B cell (primary cell): ENCODE data around the gene ERI2. TPM values are rescaled to one million over a fixed set of nuclear protein-coding genes. Genes with fewer than 3 reads are reported as not detected.

Source experiments
- ATAC-seq: fragments of 200-7000 bp; cut with Tn5 transposase; one replicate; pipeline ENCODE4 v1.10.0; 2021; ENCODE audit warnings: low read depth, mild to moderate bottlenecking, moderate number of reproducible peaks, moderate library complexity
- CTCF ChIA-PET: fragments of 350-600 bp; sonication (Branson Sonifier 250); formaldehyde crosslinking; loops from one replicate; lab custom pipeline; 2021; ENCODE audit warnings: antibody characterized with exemption, inconsistent platforms; lab: Charles Lee
- POLR2A ChIA-PET: fragments of 350-600 bp; sonication (Branson Sonifier 250); formaldehyde crosslinking; loops from one replicate; lab custom pipeline; 2021; ENCODE audit warnings: antibody characterized with exemption; lab: Charles Lee
- DNase-seq: peaks from one replicate; pipeline ENCODE4 v3.0.0; 2013
- H2AFZ ChIP-seq: 2 replicates; pipeline ENCODE4 v1.6.1; 2012; ENCODE audit warnings: mild to moderate bottlenecking, low read depth, low read length; ENCODE audit not compliant: insufficient read depth, poor library complexity, severe bottlenecking
- H3K27ac ChIP-seq, 2 donors: 1 replicate in 1 of 2; 2 replicates in 1 of 2; pipeline ENCODE4 v1.5.1; 2012 to 2013; ENCODE audit warnings: low read length in 2 of 2, mild to moderate bottlenecking in 2 of 2, moderate library complexity in 1 of 2
- H3K27me3 ChIP-seq, 4 experiments: fragments of 200-600 bp in 1 of 4; sonication (generic) in 1 of 4; replicated peaks in 1 of 4; 1 replicate in 2 of 4; 2 replicates in 2 of 4; pipeline versions ENCODE4 v1.6.1 to v1.7.0; 2013 to 2016; ENCODE audit warnings: low read length in 3 of 4, mild to moderate bottlenecking in 2 of 4, mixed read lengths in 1 of 4, moderate library complexity in 1 of 4; ENCODE audit not compliant: insufficient read depth in 4 of 4, control insufficient read depth in 3 of 4; ENCODE audit errors: control extremely low read depth in 1 of 4
- H3K36me3 ChIP-seq, 2 experiments: replicated peaks in 1 of 2; 1 replicate in 1 of 2; 2 replicates in 1 of 2; pipeline versions ENCODE4 v1.6.1 to v1.7.1; 2013; ENCODE audit warnings: low read length in 1 of 2; ENCODE audit not compliant: insufficient read depth in 2 of 2, control insufficient read depth in 1 of 2; ENCODE audit errors: control extremely low read depth in 1 of 2, extremely low read depth in 1 of 2
- H3K4me1 ChIP-seq, 2 donors: fragments of 200-600 bp in 1 of 2; sonication (generic) in 1 of 2; 1 replicate in 1 of 2; 2 replicates in 1 of 2; pipeline versions ENCODE4 v1.5.1 to v1.6.1; 2013 to 2017; ENCODE audit warnings: low read length in 2 of 2; ENCODE audit not compliant: control insufficient read depth in 2 of 2, insufficient read depth in 2 of 2
- H3K4me2 ChIP-seq: replicated peaks from 2 replicates; pipeline ENCODE3; 2012; ENCODE audit warnings: mild to moderate bottlenecking, low read depth, low read length; ENCODE audit not compliant: poor library complexity, severe bottlenecking
- H3K4me3 ChIP-seq, 5 experiments: fragments of 200-600 bp in 1 of 5; sonication (generic) in 1 of 5; 1 replicate in 3 of 5; 2 replicates in 2 of 5; pipeline versions ENCODE4 v1.5.1 to v1.7.0; 2011 to 2016; ENCODE audit warnings: low read length in 4 of 5, mild to moderate bottlenecking in 4 of 5, low read depth in 2 of 5, control low read depth in 1 of 5, moderate library complexity in 1 of 5; ENCODE audit not compliant: insufficient read depth in 1 of 5; ENCODE audit errors: control extremely low read depth in 1 of 5, extremely low read depth in 1 of 5
- H3K79me2 ChIP-seq: fragments of 200-600 bp; sonication (generic); one replicate; pipeline ENCODE4 v1.6.0; 2016; ENCODE audit warnings: low read length; ENCODE audit not compliant: control insufficient read depth, insufficient read depth
- H3K9ac ChIP-seq: fragments of 200-600 bp; sonication (generic); 2 replicates; pipeline ENCODE4 v1.6.1; 2017; ENCODE audit warnings: mild to moderate bottlenecking, low read length, moderate library complexity
- H3K9me3 ChIP-seq, 3 donors: one replicate each; pipeline versions ENCODE4 v1.6.1 to v1.7.1; 2013; ENCODE audit warnings: low read length in 2 of 3; ENCODE audit not compliant: control insufficient read depth in 2 of 3, insufficient read depth in 1 of 3; ENCODE audit errors: control extremely low read depth in 1 of 3
- H4K20me1 ChIP-seq: 2 replicates; pipeline ENCODE4 v1.6.0; 2012; ENCODE audit warnings: mild to moderate bottlenecking, low read length; ENCODE audit not compliant: insufficient read depth, control insufficient read depth, poor library complexity, severe bottlenecking
- H3K27ac Mint-ChIP-seq: one replicate; pipeline ENCODE4 v1.8.0; 2021; ENCODE audit warnings: mixed read lengths
- H3K27me3 Mint-ChIP-seq: one replicate; pipeline ENCODE4 v1.8.0; 2021; ENCODE audit warnings: mixed read lengths
- H3K4me1 Mint-ChIP-seq: one replicate; pipeline ENCODE4 v1.8.0; 2021; ENCODE audit warnings: mixed read lengths
- H3K4me3 Mint-ChIP-seq: one replicate; pipeline ENCODE4 v1.8.0; 2021; ENCODE audit warnings: mixed read lengths
- H3K9me3 Mint-ChIP-seq: one replicate; pipeline ENCODE4 v1.8.0; 2022; ENCODE audit warnings: mixed read lengths; ENCODE audit not compliant: insufficient read depth
- CTCF ChIP-seq: fragments of 200-600 bp; IDR thresholded peaks from one replicate; pipeline ENCODE4 v1.8.0; 2022; ENCODE audit warnings: antibody characterized with exemption, mild to moderate bottlenecking
- EZH2 ChIP-seq: IDR thresholded peaks from 2 replicates; pipeline ENCODE4 v1.6.1; 2012; ENCODE audit warnings: borderline replicate concordance, low read depth, mild to moderate bottlenecking, moderate library complexity, low read length; ENCODE audit not compliant: insufficient read depth, poor library complexity, severe bottlenecking
- WGBS: methylation state at CpG from one replicate; pipeline ENCODE4 v1.1.5; 2013; ENCODE audit warnings: missing lambda C conversion rate; ENCODE audit not compliant: insufficient coverage; 5-methylcytosine and 5-hydroxymethylcytosine counted together
- intact Hi-C: fragments of 100-400 bp; cut with micrococcal nuclease; formaldehyde crosslinking; loops from one replicate; pipeline ENCODE4 v1.10.0; 2022
- polyA plus RNA-seq: library from polyadenylated mRNA; depleted of rRNA; stranded (reverse); fragments of >200 nt; gene quantifications from 2 replicates; pipeline ENCODE4 v1.2.3, GENCODE V29; 2012
- total RNA-seq, 2 donors: library from RNA; stranded (reverse); fragments of 120-200 nt in 1 of 2; gene quantifications; 1 replicate in 1 of 2; 2 replicates in 1 of 2; pipeline versions ENCODE4 v1.2.3 to v1.2.4, GENCODE V29; 2013 to 2022

ERI2 gene
- total and polyA plus RNA-seq, 2 donors (not counting 1 experiment from before 2014, with no cell fraction given), result 1.6 to 4.9 TPM

- Histone ChIP-seq H3K79me2 (no peaks in the 10 kb centered on the region), H3K36me3 (no peaks in the 10 kb centered on the region), H3K27ac (no peak overlapping the region), H3K9ac (no peak overlapping the region), H4K20me1 (no peaks in the 10 kb centered on the region), H2AFZ (no peak overlapping the region), H3K9me3 (peaks cover 0 to 18% (median 17%) of the 10 kb centered on the region in 3 donors), H3K4me2 (no peak overlapping the region), H3K4me1 (no peaks in the 10 kb centered on the region), H3K27me3 (no peaks in the 10 kb centered on the region), H3K4me3 (no peak overlapping the region)
- WGBS, result 50% methylated on average over 3 of the region's 4 CpGs
- Mint-ChIP-seq H3K27ac (no peak overlapping the region), H3K9me3 (peaks cover 2% of the 10 kb centered on the region), H3K4me3 (no peak overlapping the region), H3K4me1 (no peaks in the 10 kb centered on the region), H3K27me3 (no peaks in the 10 kb centered on the region)
- ATAC-seq (no peak), DNase-seq (no peak)
- intact Hi-C loops, result loop anchor here (10.0 kb wide), 1 partner anchor 1222 kb away; the partner anchor contains the start of genes CCP110 and GDE1
- POLR2A ChIA-PET, result interaction anchor here (1.5 kb wide), 1 partner anchor 16 kb away, joined by 3 read pairs; the partner anchor contains the start of gene ACSM3
- CTCF ChIA-PET, result no interaction called here
- TF ChIP-seq EZH2 (no peak), CTCF (no peak)
These were observed 59.0 kb downstream of the ERI2 start for GRCh38 chr16:20747030-20747816.

GRCh38 chr16:20746461-20746860, 59.8 kb downstream of the ERI2 start:
- Histone ChIP-seq H2AFZ (no peak overlapping the region), H3K4me3 (no peak overlapping the region), H3K27ac (no peak overlapping the region), H4K20me1 (no peaks in the 10 kb centered on the region), H3K27me3 (no peaks in the 10 kb centered on the region), H3K4me2 (no peak overlapping the region), H3K36me3 (no peaks in the 10 kb centered on the region), H3K9me3 (peaks cover 0 to 19% (median 17%) of the 10 kb centered on the region in 3 donors), H3K9ac (no peak overlapping the region), H3K79me2 (no peaks in the 10 kb centered on the region), H3K4me1 (peaks cover 4 to 5% of the 10 kb centered on the region in 2 donors)
- TF ChIP-seq EZH2 (no peak), CTCF (no peak)
- POLR2A ChIA-PET, result interaction anchor here (1.5 kb wide), 1 partner anchor 17 kb away, joined by 3 read pairs; the partner anchor contains the start of gene ACSM3
- H3K9me3 Mint-ChIP-seq, result peaks cover 2% of the 10 kb centered on the region
- H3K4me1 Mint-ChIP-seq, result peaks cover 4% of the 10 kb centered on the region
- intact Hi-C loops, result loop anchor here (10.0 kb wide), 1 partner anchor 1222 kb away; the partner anchor contains the start of genes CCP110 and GDE1
- H3K27me3 Mint-ChIP-seq, result no peaks in the 10 kb centered on the region
- no peak for ATAC-seq
- H3K4me3 Mint-ChIP-seq, result no peak overlapping the region
- no peak for DNase-seq
- CTCF ChIA-PET, result no interaction called here
- no peak overlapping the region for H3K27ac Mint-ChIP-seq
- WGBS, result 100% methylated on average over 2 of the region's 3 CpGs
